H9 (cell line): ENCODE measurements around the gene PNLIP. TPM values are rescaled to one million over a fixed set of nuclear protein-coding genes. Genes with fewer than 3 reads are reported as not detected.
A peak's percentile ranks its signal among the peaks of the same experiment; 100 is the strongest.

Experiments
- DNase-seq: peaks from one replicate; pipeline ENCODE4 v3.0.0-alpha.2; 2017
- H2AFZ ChIP-seq: one replicate; pipeline ENCODE4 v1.6.1; 2013; ENCODE audit warnings: mild to moderate bottlenecking, low read length, control low read depth, moderate library complexity
- H2AK5ac ChIP-seq: 2 replicates; pipeline ENCODE4 v1.6.1; 2013; ENCODE audit warnings: low read length, control low read depth, mixed read lengths; ENCODE audit not compliant: insufficient read length
- H2BK120ac ChIP-seq: one replicate; pipeline ENCODE4 v1.6.1; 2013; ENCODE audit warnings: low read depth, mild to moderate bottlenecking, low read length, control low read depth, inconsistent platforms; ENCODE audit not compliant: poor library complexity, severe bottlenecking
- H2BK12ac ChIP-seq: 2 replicates; pipeline ENCODE4 v1.6.1; 2013; ENCODE audit warnings: low read length, control low read depth, mixed read lengths, low read depth; ENCODE audit not compliant: insufficient read length
- H2BK15ac ChIP-seq: 2 replicates; pipeline ENCODE4 v1.6.1; 2013; ENCODE audit warnings: low read depth, low read length, control low read depth
- H2BK20ac ChIP-seq: one replicate; pipeline ENCODE4 v1.6.1; 2013; ENCODE audit warnings: low read depth, mild to moderate bottlenecking, low read length, control low read depth, inconsistent platforms; ENCODE audit not compliant: poor library complexity, severe bottlenecking
- H2BK5ac ChIP-seq: 2 replicates; pipeline ENCODE4 v1.6.1; 2013; ENCODE audit warnings: low read length, control low read depth, mixed read lengths; ENCODE audit not compliant: insufficient read length
- H3K14ac ChIP-seq: 2 replicates; pipeline ENCODE4 v1.6.1; 2013; ENCODE audit warnings: low read length, control low read depth; ENCODE audit not compliant: insufficient read depth
- H3K18ac ChIP-seq: 2 replicates; pipeline ENCODE4 v1.6.1; 2013; ENCODE audit warnings: low read depth, mild to moderate bottlenecking, mixed read lengths, low read length, control low read depth; ENCODE audit not compliant: insufficient read length
- H3K23ac ChIP-seq: 2 replicates; pipeline ENCODE4 v1.6.1; 2013; ENCODE audit warnings: low read length, control low read depth, mixed read lengths, low read depth; ENCODE audit not compliant: insufficient read length
- H3K23me2 ChIP-seq: 2 replicates; pipeline ENCODE4 v1.6.1; 2013; ENCODE audit warnings: low read depth, mild to moderate bottlenecking, mixed read lengths, low read length, control low read depth; ENCODE audit not compliant: insufficient read length, poor library complexity, severe bottlenecking
- H3K27ac ChIP-seq: 2 replicates; pipeline ENCODE4 v1.5.1; 2013; ENCODE audit warnings: low read length, control low read depth, mixed read lengths, low read depth; ENCODE audit not compliant: insufficient read length
- H3K27me3 ChIP-seq: 2 replicates; pipeline ENCODE4 v1.6.1; 2013; ENCODE audit warnings: low read length, control low read depth, inconsistent platforms; ENCODE audit not compliant: insufficient read depth
- H3K4ac ChIP-seq: 2 replicates; pipeline ENCODE4 v1.6.1; 2013; ENCODE audit warnings: low read depth, mild to moderate bottlenecking, control low read depth, inconsistent platforms, low read length, moderate library complexity
- H3K4me1 ChIP-seq: 2 replicates; pipeline ENCODE4 v1.6.1; 2013; ENCODE audit warnings: low read length, control low read depth, inconsistent platforms; ENCODE audit not compliant: insufficient read depth
- H3K4me2 ChIP-seq: 2 replicates; pipeline ENCODE4 v1.6.1; 2013; ENCODE audit warnings: low read length, control low read depth, mixed read lengths; ENCODE audit not compliant: insufficient read length, insufficient read depth
- H3K56ac ChIP-seq: 2 replicates; pipeline ENCODE4 v1.6.1; 2013; ENCODE audit warnings: low read depth, mild to moderate bottlenecking, mixed read lengths, low read length, control low read depth; ENCODE audit not compliant: insufficient read length
- H3K79me1 ChIP-seq: 2 replicates; pipeline ENCODE4 v1.6.1; 2013; ENCODE audit warnings: low read depth, mild to moderate bottlenecking, moderate library complexity, low read length, control low read depth, inconsistent platforms; ENCODE audit not compliant: insufficient read depth, poor library complexity, severe bottlenecking
- H3K79me2 ChIP-seq: 2 replicates; pipeline ENCODE4 v1.6.1; 2013; ENCODE audit warnings: low read length, control low read depth, inconsistent platforms; ENCODE audit not compliant: insufficient read depth
- H3K9ac ChIP-seq: 2 replicates; pipeline ENCODE4 v1.6.1; 2013; ENCODE audit warnings: low read length, control low read depth, mixed read lengths; ENCODE audit not compliant: insufficient read length; ENCODE audit errors: extremely low read depth
- H3K9me3 ChIP-seq: one replicate; pipeline ENCODE4 v1.6.1; 2013; ENCODE audit warnings: low read depth, low read length, inconsistent platforms; ENCODE audit not compliant: control insufficient read depth
- H3T11ph ChIP-seq: one replicate; pipeline ENCODE4 v1.6.1; 2013; ENCODE audit warnings: mild to moderate bottlenecking, low read length, control low read depth, inconsistent platforms
- H4K20me1 ChIP-seq: one replicate; pipeline ENCODE4 v1.6.1; 2013; ENCODE audit not compliant: control insufficient read depth, insufficient read length, insufficient read depth
- H4K5ac ChIP-seq: 2 replicates; pipeline ENCODE4 v1.6.1; 2013; ENCODE audit warnings: low read depth, mild to moderate bottlenecking, mixed read lengths, low read length, control low read depth; ENCODE audit not compliant: insufficient read length
- H4K8ac ChIP-seq: replicated peaks from 2 replicates; pipeline ENCODE4 v1.6.1; 2013; ENCODE audit warnings: low read length, control low read depth, mixed read lengths, low read depth; ENCODE audit not compliant: insufficient read length
- H4K91ac ChIP-seq: 2 replicates; pipeline ENCODE4 v1.6.1; 2013; ENCODE audit warnings: low read depth, mild to moderate bottlenecking, moderate library complexity, mixed read lengths, low read length, control low read depth; ENCODE audit not compliant: insufficient read length
- H3K27ac Mint-ChIP-seq, 3 experiments: 2 replicates in 2 of 3; 3 replicates in 1 of 3; pipeline ENCODE4 v1.8.0; 2020 to 2021; ENCODE audit warnings: mixed read lengths in 3 of 3, mild to moderate bottlenecking in 1 of 3, moderate library complexity in 1 of 3
- H3K27me3 Mint-ChIP-seq: 2 replicates; pipeline ENCODE4 v1.8.0; 2021; ENCODE audit warnings: low read depth, mild to moderate bottlenecking, moderate library complexity, mixed read lengths
- H3K36me3 Mint-ChIP-seq, 3 experiments: 2 replicates in 2 of 3; 3 replicates in 1 of 3; pipeline ENCODE4 v1.8.0; 2020 to 2021; ENCODE audit warnings: low read depth in 3 of 3, mixed read lengths in 3 of 3; ENCODE audit not compliant: insufficient read depth in 1 of 3
- H3K4me1 Mint-ChIP-seq, 2 experiments: 2 replicates each; pipeline ENCODE4 v1.8.0; 2020; ENCODE audit warnings: mixed read lengths in 2 of 2
- H3K4me3 Mint-ChIP-seq, 2 experiments: 2 replicates in 1 of 2; 3 replicates in 1 of 2; pipeline ENCODE4 v1.8.0; 2020 to 2021; ENCODE audit warnings: mild to moderate bottlenecking in 2 of 2, mixed read lengths in 2 of 2, moderate library complexity in 1 of 2
- H3K9me3 Mint-ChIP-seq, 2 experiments: 2 replicates in 1 of 2; 3 replicates in 1 of 2; pipeline ENCODE4 v1.8.0; 2020; ENCODE audit warnings: mild to moderate bottlenecking in 2 of 2, mixed read lengths in 2 of 2, moderate library complexity in 1 of 2
- CTCF ChIP-seq: fragments of 200-600 bp; sonication (generic); conservative IDR thresholded peaks from 3 replicates; pipeline ENCODE4 v1.8.0; 2021; ENCODE audit warnings: antibody characterized with exemption, mild to moderate bottlenecking
- WGBS: extraction: QIAGEN DNeasy Blood & Tissue Kit; methylation state at CpG from one replicate; pipeline ENCODE4 v1.1.7; 2013; ENCODE audit warnings: missing lambda C conversion rate, low lambda C conversion rate, mixed read lengths; ENCODE audit not compliant: insufficient read length; ENCODE audit errors: extremely low coverage; 5-methylcytosine and 5-hydroxymethylcytosine counted together
- total RNA-seq: library from RNA; stranded (reverse); gene quantifications from 2 replicates; pipeline ENCODE4 v1.2.1, GENCODE V29; 2021

The PNLIP gene
- total RNA-seq, 1 experiment from 2014 or later = not detected

GRCh38 chr10:116590590-116591444 is 45.1 kb downstream of the PNLIP start, which contains the start of gene PNLIPRP1:
TSS of gene PNLIPRP1 (plus strand) at chr10:116590959. CDS start at chr10:116591130, 171 bp downstream.
- H3K18ac ChIP-seq = no peak within 1 kb of the TSS
- H3K4me3 Mint-ChIP-seq = no peak within 1 kb of the TSS
- H2BK15ac ChIP-seq = no peak within 1 kb of the TSS
- no peaks in the 10 kb centered on the region; the same call in none of the 2 replicates for H3K27me3 Mint-ChIP-seq
- H3K9ac ChIP-seq = no peak within 1 kb of the TSS
- no peaks in the 10 kb centered on the region for H3K36me3 Mint-ChIP-seq
- no peak within 1 kb of the TSS for H2AK5ac ChIP-seq
- H3K9me3 Mint-ChIP-seq = no peaks in the 10 kb centered on the region; a peak in 1 of 5 replicates
- H3K4ac ChIP-seq = no peak within 1 kb of the TSS
- H3T11ph ChIP-seq = no peak within 1 kb of the TSS
- H3K79me1 ChIP-seq = no peaks in the 10 kb centered on the region
- H3K23me2 ChIP-seq = no peaks in the 10 kb centered on the region
- no peak within 1 kb of the TSS for H3K23ac ChIP-seq
- TF ChIP-seq CTCF = no peak
- no peak for DNase-seq
- no peak within 1 kb of the TSS for H4K8ac ChIP-seq
- H3K14ac ChIP-seq = no peak within 1 kb of the TSS
- no peak within 1 kb of the TSS for H4K5ac ChIP-seq
- H4K91ac ChIP-seq = no peak within 1 kb of the TSS
- 0 out of 7 replicates have a peak within 1 kb of the TSS, but pooled peaks of 1 of the 3 experiments have one; percentile 48 for H3K27ac Mint-ChIP-seq
- no peak within 1 kb of the TSS for H3K4me2 ChIP-seq
- H4K20me1 ChIP-seq = no peaks in the 10 kb centered on the region
- H3K56ac ChIP-seq = no peak within 1 kb of the TSS
- H3K4me1 Mint-ChIP-seq = no peaks in the 10 kb centered on the region
- no peak within 1 kb of the TSS for H2BK120ac ChIP-seq
- no CpG with 5 or more reads among the region's 9 CpGs for WGBS
- no peak within 1 kb of the TSS for H2BK5ac ChIP-seq
- H2AFZ ChIP-seq = no peak within 1 kb of the TSS
- H3K79me2 ChIP-seq = no peaks in the 10 kb centered on the region
- no peaks in the 10 kb centered on the region for H3K4me1 ChIP-seq
- H3K27me3 ChIP-seq = no peaks in the 10 kb centered on the region
- no peak within 1 kb of the TSS for H2BK20ac ChIP-seq
- no peak within 1 kb of the TSS for H3K27ac ChIP-seq
- no peaks in the 10 kb centered on the region for H3K9me3 ChIP-seq
- no peak within 1 kb of the TSS for H2BK12ac ChIP-seq
